ENCODE results near the gene STAM2. TPM values are rescaled to one million over a fixed set of nuclear protein-coding genes. Genes with fewer than 3 reads are reported as not detected.

The STAM2 gene
- 16.0 and 16.1 TPM in 2 replicates for total RNA-seq
- long read RNA-seq, full-length matches to known transcripts = 4 of 8 reads
- long read RNA-seq, partial matches to known transcripts = 1 of 8 reads
- long read RNA-seq, other reads (novel, unspliced or antisense) = 3 of 8 reads

DNA sequence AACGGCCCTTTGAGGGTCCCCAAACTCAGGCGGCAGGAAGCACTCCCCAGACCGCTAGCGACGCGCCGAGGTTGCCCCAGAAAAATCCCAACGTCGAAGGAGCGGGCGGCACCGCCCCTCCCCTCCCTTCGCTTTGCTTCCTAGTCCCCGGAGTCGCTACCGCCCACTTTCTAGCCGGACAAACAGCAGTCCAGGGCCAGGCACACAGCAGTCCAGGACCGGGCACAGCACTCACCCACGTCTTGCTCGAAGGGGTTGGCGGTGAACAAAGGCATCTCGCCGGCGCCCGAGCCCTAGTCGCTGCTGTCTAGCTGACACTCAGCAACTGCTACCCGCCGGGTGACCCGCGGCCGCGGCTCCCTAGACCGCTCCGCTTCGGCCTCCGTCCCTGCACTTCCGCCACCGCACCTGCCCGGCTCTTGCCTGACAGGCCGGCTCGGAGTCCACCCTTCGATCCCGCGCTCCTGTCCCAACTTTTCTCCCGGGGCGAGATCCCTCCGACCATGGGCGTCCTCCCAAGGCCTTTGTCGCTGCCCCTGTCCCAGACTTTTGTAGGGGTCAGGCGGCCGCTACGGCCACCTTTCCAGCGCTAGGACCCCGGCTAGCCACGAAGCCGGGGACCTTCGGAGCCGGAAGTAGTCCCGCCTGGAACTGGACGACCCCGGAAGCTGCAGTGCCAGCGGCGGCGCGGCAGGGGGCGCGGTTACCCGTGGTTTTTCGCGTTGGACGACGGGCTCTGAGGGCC is at the start of gene STAM2:
TSS of gene STAM2 (minus strand) at position 396 of the 745 bp plus-strand sequence. CDS start at position 275, 121 bp downstream.
- peak; percentile 99 for DNase-seq (ENCODE audit: low read depth, low spot score)
- peak within 1 kb of the TSS; percentile 100 for H3K27ac Mint-ChIP-seq (ENCODE audit: unreplicated experiment)
- H3K27me3 Mint-ChIP-seq (ENCODE audit: low read depth) = peaks cover 7% of the 10 kb centered on the region
- H3K36me3 Mint-ChIP-seq (ENCODE audit: low read depth) = peaks cover 2% of the 10 kb centered on the region
- peak within 1 kb of the TSS; percentile 99 for H3K4me3 Mint-ChIP-seq
- no peaks in the 10 kb centered on the region for H3K9me3 Mint-ChIP-seq
- TF ChIP-seq, protein P1, sequence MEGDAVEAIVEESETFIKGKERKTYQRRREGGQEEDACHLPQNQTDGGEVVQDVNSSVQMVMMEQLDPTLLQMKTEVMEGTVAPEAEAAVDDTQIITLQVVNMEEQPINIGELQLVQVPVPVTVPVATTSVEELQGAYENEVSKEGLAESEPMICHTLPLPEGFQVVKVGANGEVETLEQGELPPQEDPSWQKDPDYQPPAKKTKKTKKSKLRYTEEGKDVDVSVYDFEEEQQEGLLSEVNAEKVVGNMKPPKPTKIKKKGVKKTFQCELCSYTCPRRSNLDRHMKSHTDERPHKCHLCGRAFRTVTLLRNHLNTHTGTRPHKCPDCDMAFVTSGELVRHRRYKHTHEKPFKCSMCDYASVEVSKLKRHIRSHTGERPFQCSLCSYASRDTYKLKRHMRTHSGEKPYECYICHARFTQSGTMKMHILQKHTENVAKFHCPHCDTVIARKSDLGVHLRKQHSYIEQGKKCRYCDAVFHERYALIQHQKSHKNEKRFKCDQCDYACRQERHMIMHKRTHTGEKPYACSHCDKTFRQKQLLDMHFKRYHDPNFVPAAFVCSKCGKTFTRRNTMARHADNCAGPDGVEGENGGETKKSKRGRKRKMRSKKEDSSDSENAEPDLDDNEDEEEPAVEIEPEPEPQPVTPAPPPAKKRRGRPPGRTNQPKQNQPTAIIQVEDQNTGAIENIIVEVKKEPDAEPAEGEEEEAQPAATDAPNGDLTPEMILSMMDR (conservative IDR thresholded peaks at IDR 0.05) = peak; percentile 99
- H3K4me1 Mint-ChIP-seq = peaks cover 23% of the 10 kb centered on the region

DNA sequence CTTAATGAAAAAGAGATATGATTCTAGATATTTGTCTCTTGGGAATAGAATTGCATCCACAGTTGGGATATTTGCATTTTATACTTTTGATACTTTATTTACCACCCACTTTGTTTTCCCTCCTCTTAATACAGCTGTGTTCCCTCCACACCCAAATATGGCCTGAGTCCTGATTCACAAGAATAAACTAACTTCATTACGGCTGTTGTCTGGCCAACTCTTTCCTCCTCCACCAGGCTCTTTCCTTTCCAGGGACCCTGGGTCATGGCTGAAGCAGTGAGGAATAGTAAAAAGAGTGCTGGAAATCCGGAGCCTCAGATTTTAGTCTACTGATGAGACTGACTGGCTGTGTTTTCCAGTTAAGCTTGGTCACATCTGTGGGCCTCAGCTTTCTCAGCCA is 48.4 kb upstream of the STAM2 start:
- no peak for DNase-seq (ENCODE audit: low read depth, low spot score)
- Mint-ChIP-seq H3K27me3 (ENCODE audit: low read depth) (no peaks in the 10 kb centered on the region), H3K4me3 (no peak overlapping the region), H3K9me3 (no peaks in the 10 kb centered on the region), H3K27ac (ENCODE audit: unreplicated experiment) (no peak overlapping the region), H3K4me1 (peaks cover 24% of the 10 kb centered on the region), H3K36me3 (ENCODE audit: low read depth) (no peaks in the 10 kb centered on the region)
- TF ChIP-seq, protein P1 (conservative IDR thresholded peaks at IDR 0.05) = no peak

DNA sequence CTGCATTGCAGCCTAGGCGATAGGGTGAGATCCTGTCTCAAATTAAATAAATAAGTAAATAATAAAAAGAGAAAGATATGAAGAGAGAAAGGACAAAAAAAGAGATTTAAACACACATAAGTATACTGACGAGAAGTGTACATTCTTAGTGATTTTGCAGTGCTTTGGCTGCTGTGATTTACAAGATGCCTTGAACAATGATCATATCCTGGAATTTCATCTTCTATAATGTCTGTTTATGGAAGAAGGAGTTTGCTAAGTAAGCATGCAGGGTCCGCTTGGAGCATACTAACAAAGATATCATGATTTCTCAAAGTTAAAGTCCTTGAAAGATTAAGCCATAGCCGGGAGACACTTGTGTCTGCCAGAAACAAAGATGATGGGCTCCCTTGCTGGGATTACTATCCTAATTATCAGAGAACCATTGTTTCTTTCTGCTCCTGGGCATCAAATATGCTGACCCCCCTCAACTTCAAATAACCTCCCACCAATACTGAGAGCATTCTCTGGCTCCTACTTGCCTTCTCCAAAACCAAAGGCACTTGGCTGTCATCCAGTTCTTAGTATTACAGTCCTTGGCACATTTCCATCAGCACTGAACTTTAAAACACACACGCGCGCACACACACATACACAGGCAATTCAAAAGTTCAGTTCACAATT is 47.5 kb upstream of the STAM2 start:
- H3K27ac Mint-ChIP-seq (ENCODE audit: unreplicated experiment) = peak overlapping the region; percentile 64
- H3K27me3 Mint-ChIP-seq (ENCODE audit: low read depth) = no peaks in the 10 kb centered on the region
- H3K4me1 Mint-ChIP-seq = peaks cover 24% of the 10 kb centered on the region
- H3K4me3 Mint-ChIP-seq = no peak overlapping the region
- no peak for DNase-seq (ENCODE audit: low read depth, low spot score)
- H3K9me3 Mint-ChIP-seq = no peaks in the 10 kb centered on the region
- no peaks in the 10 kb centered on the region for H3K36me3 Mint-ChIP-seq (ENCODE audit: low read depth)
- TF ChIP-seq, protein P1 (conservative IDR thresholded peaks at IDR 0.05) = no peak

DNA sequence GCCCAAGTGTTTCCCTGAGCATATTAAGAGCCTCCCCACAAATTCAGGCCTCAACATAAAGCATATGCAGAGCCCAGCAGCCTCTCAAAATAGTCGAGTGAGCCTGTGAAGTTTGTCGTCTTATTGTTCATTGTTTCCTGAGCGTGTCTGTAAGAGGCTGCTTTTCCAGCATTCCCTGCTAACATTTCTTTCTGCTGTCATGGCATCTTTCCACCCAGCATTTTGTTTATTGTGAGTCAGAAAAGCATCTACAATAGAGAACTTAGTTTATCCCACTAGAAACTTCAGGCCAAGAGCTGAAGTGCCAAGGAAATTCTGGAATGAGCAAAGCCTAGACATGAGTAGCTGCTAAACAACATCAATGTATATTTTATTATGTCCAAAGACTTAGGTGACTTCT is 46.3 kb upstream of the STAM2 start:
- TF ChIP-seq, protein P1 (conservative IDR thresholded peaks at IDR 0.05) = no peak
- DNase-seq (ENCODE audit: low read depth, low spot score) = no peak
- H3K36me3 Mint-ChIP-seq (ENCODE audit: low read depth) = no peaks in the 10 kb centered on the region

DNA sequence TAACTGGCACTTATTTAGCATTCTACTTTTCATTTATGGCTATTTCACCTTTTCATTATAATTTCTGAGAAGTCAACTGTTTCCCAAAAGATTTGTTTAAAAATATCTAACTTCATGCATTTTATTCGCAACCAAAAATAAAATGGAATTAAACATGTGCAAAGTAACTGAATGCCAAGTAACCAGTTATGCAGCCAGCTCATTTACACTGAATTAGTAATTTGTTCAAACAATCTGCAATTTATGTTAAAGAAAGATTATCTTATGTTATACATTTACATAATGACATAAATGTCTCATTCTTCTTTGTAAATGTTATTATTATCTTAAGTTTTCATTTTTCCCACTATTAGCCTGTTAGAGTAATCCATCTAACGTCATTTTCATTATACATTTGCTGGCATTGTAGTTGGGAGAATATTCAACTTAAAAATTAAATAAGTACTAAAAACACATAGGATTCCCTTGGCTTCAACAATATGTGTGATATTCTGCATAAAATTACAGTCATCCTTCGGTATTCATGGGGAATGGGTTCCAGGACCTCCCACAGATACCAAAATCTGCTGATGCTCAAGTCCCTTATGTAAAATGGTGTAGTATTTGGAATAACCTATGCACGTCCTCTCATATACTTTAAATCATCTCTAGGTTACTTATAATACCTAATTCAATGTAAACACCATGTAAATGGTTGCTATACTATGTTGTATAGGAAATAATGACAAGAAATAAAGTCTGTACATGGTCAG is 43.7 kb upstream of the STAM2 start:
- H3K4me1 Mint-ChIP-seq = peaks cover 24% of the 10 kb centered on the region
- TF ChIP-seq, protein P1 (conservative IDR thresholded peaks at IDR 0.05) = no peak

More for the DNA sequence above, 46.3 kb upstream of the STAM2 start:
- H3K4me3 Mint-ChIP-seq = no peak overlapping the region
- H3K27me3 Mint-ChIP-seq (ENCODE audit: low read depth) = no peaks in the 10 kb centered on the region
- H3K27ac Mint-ChIP-seq (ENCODE audit: unreplicated experiment) = peak overlapping the region; percentile 31
- peaks cover 24% of the 10 kb centered on the region for H3K4me1 Mint-ChIP-seq
- H3K9me3 Mint-ChIP-seq = no peaks in the 10 kb centered on the region

More for the DNA sequence above, 43.7 kb upstream of the STAM2 start:
- Mint-ChIP-seq H3K27me3 (ENCODE audit: low read depth) (no peaks in the 10 kb centered on the region), H3K9me3 (peaks cover 2% of the 10 kb centered on the region), H3K4me3 (no peak overlapping the region), H3K27ac (ENCODE audit: unreplicated experiment) (no peak overlapping the region), H3K36me3 (ENCODE audit: low read depth) (no peaks in the 10 kb centered on the region)
- no peak for DNase-seq (ENCODE audit: low read depth, low spot score)

Data from neural crest cell (in vitro differentiated cells).